ENCODE results near the gene CREG2. TPM values are rescaled to one million over a fixed set of nuclear protein-coding genes. Genes with fewer than 3 reads are reported as not detected.

The CREG2 gene
- total RNA-seq, 3 donors from 2014 or later = under 0.01 TPM; not detected in 2

DNA sequence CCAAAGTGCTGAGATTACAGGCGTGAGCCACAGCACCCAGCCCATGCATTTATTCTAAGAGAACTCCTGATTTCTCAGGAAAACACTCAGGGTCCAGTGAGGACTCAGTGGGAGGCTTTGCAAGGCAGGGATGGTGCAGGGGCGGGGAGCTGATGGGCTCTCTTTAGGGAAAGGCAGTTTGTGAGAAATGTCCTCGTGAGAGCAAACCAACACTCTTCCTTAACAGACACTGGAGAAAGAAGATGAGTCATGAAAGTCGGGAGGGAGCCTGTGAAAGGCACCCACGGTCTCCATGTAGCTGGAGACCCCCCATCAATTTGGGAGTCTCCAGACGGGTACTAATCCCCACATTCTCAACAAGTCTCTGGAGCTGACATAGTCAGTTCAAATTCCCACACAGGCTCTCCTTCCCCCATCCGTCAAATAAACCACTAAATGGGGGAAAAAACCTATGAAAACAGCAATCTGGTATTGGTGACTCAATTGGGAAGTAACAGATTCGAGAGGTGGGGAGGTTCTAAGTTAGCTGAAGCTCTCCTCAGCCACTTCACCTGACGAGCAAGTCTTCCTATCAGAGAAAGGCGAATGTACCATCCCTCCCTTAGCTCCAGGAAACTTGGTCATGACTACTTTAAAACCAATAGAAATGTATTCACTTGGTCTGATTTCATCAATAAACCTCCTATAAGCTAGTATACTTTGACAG is 11.0 kb upstream of the CREG2 start:
- TF ChIP-seq POLR2A (IDR thresholded peaks at IDR 0.05) = no peak
- TF ChIP-seq, protein P1, sequence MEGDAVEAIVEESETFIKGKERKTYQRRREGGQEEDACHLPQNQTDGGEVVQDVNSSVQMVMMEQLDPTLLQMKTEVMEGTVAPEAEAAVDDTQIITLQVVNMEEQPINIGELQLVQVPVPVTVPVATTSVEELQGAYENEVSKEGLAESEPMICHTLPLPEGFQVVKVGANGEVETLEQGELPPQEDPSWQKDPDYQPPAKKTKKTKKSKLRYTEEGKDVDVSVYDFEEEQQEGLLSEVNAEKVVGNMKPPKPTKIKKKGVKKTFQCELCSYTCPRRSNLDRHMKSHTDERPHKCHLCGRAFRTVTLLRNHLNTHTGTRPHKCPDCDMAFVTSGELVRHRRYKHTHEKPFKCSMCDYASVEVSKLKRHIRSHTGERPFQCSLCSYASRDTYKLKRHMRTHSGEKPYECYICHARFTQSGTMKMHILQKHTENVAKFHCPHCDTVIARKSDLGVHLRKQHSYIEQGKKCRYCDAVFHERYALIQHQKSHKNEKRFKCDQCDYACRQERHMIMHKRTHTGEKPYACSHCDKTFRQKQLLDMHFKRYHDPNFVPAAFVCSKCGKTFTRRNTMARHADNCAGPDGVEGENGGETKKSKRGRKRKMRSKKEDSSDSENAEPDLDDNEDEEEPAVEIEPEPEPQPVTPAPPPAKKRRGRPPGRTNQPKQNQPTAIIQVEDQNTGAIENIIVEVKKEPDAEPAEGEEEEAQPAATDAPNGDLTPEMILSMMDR (IDR thresholded peaks at IDR 0.05) = no peak
- no peak for TF ChIP-seq POLR2AphosphoS5 (IDR thresholded peaks at IDR 0.05)
- no peaks in the 10 kb centered on the region for H3K9me3 ChIP-seq

DNA sequence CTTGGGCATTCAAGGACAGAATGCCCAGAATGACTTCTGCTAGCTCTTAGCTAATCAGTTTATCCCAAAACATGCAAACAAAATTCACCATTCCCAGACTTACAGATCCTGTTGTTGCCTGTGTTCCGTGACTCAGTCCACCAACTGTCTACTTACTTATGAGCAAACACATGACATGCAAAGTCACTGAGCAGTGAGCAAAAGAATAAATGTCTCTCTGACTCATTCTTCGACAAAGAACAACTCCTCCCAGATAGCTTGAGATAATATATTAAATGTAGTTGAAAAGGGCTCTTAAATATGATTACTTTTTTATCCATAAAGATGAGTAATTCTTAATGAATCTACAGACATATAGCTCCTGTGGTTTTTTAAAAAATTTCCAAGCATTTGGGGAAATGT is 9.0 kb upstream of the CREG2 start:
- TF ChIP-seq POLR2AphosphoS5 (IDR thresholded peaks at IDR 0.05) (no peak), POLR2A (IDR thresholded peaks at IDR 0.05) (no peak)
- TF ChIP-seq, protein P1 (IDR thresholded peaks at IDR 0.05) = no peak
- Histone ChIP-seq H3K27ac (no peak overlapping the region), H3K36me3 (no peaks in the 10 kb centered on the region), H3K4me1 (no peaks in the 10 kb centered on the region), H3K4me3 (no peak overlapping the region), H3K9me3 (no peaks in the 10 kb centered on the region), H3K27me3 (no peaks in the 10 kb centered on the region)
- DNase-seq (ENCODE audit: low spot score in 2 of 2) = peak in 1 of 2 donors; percentile 17
- intact Hi-C loops (cut with DNase I; ENCODE audit: low total_unique reads) = no loop called here

More for the DNA sequence above, 11.0 kb upstream of the CREG2 start:
- Histone ChIP-seq H3K4me1 (no peaks in the 10 kb centered on the region), H3K27ac (no peak overlapping the region), H3K4me3 (no peak overlapping the region), H3K36me3 (no peaks in the 10 kb centered on the region), H3K27me3 (no peaks in the 10 kb centered on the region)
- DNase-seq (ENCODE audit: low spot score in 2 of 2) = peak in 1 of 2 donors; percentile 3
- intact Hi-C loops (cut with DNase I; ENCODE audit: low total_unique reads) = no loop called here

DNA sequence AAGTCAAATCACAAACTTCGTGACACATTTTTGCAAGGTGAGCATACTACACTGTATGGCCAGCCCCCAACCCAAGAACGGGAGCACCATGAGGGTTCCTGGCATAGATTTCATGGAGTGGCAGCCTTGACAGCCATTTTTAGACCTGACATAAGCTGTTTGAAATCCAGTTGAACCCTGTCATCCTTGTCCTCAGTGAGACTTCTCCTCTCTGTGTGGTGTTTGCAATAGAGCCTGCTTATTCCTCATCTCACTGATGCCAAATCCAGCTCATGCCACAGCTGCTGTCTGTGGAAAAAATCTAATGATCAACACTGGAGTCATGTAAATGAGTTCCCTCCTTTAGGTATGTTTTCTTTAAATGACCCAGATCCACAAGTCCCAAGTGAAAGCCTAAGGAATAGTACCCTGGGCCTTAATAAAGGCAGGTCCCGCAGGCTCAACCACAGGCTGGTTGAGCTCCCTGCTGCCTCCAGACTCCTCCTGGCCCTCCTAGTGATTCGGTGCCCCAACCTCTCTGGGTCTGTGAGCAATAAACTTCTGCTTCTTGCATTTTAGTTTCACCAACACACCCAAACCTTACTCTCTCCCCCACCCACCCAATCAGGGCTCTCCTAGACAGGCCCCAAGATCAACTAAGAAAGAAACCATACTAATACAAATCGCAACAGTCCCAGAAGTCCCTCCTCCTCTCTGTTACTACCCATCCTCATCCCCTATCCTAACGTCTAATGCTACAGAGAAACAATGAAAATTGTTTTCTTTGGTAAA is 8.4 kb upstream of the CREG2 start:
- intact Hi-C loops (cut with DNase I; ENCODE audit: low total_unique reads) = no loop called here
- Histone ChIP-seq H3K9me3 (no peaks in the 10 kb centered on the region), H3K36me3 (no peaks in the 10 kb centered on the region), H3K4me3 (no peak overlapping the region), H3K27ac (no peak overlapping the region), H3K27me3 (no peaks in the 10 kb centered on the region), H3K4me1 (no peaks in the 10 kb centered on the region)
- no peak for TF ChIP-seq POLR2A (IDR thresholded peaks at IDR 0.05)
- TF ChIP-seq POLR2AphosphoS5 (IDR thresholded peaks at IDR 0.05) = no peak
- TF ChIP-seq, protein P1 (IDR thresholded peaks at IDR 0.05) = no peak
- peak in 1 of 2 donors; percentile 3 for DNase-seq (ENCODE audit: low spot score in 2 of 2)

DNA sequence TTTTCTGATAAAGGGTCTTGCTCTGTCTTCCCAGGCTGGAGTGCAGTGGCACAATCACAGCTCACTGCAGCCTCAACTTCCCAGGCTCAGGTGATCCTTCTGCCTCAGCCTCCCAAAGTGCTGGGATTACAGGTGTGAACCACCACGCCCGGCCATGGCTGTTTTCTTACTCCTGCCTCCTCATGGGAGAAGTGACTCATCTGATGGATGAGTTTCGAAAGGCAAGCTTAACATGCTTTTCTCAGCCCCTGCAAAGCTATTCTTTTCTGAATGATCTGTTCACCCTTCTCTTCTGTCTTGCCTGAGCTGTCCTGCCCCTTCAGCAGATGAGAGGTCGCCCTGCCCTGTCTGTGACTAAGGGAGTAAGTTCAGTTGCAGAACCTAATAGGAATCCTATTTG is 929 bp upstream of the CREG2 start:
- Histone ChIP-seq H3K4me3 (no peak overlapping the region), H3K27ac (no peak overlapping the region), H3K9me3 (no peaks in the 10 kb centered on the region), H3K4me1 (no peaks in the 10 kb centered on the region), H3K36me3 (no peaks in the 10 kb centered on the region), H3K27me3 (peaks cover 0 to 5% of the 10 kb centered on the region in 2 donors)
- no peak for TF ChIP-seq POLR2AphosphoS5 (IDR thresholded peaks at IDR 0.05)
- no peak for TF ChIP-seq POLR2A (IDR thresholded peaks at IDR 0.05)
- TF ChIP-seq, protein P1 (IDR thresholded peaks at IDR 0.05) = no peak
- intact Hi-C loops (cut with DNase I; ENCODE audit: low total_unique reads) = no loop called here
- DNase-seq (ENCODE audit: low spot score in 2 of 2) = no peak

DNA sequence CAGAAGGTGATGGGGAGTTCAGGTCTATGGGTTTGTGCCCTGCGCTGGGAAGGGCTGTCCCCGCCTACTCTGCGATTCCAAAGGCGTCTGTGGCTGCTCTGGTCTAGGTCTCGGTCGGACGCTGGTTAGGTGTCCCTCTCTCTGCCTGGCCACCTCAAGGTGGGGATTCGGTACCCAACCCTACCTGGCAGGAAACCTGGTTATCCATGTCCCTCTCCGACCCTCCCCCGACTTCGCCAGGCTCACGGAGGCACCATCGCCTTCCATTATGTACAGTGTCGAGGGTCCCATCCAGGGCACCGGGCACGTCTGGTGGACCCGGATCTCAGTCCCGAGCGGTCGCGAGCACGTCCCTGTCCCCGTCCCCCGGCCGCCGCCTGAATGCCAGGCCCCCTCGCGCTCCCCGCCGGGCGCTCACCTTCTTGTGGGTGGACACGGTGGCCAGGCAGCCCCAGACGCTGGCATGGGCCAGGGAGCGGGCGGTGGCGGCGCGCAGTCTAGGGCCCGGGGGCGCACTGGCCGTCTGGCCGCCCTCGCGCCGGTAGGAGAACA is 628 bp downstream of the CREG2 start:
- H3K27me3 ChIP-seq = peaks cover 0 to 5% of the 10 kb centered on the region in 2 donors
- H3K36me3 ChIP-seq = no peaks in the 10 kb centered on the region
- intact Hi-C loops (cut with DNase I; ENCODE audit: low total_unique reads) = no loop called here
- H3K4me1 ChIP-seq = no peaks in the 10 kb centered on the region
- peak overlapping the region; percentile 35 to 71 (median 51) for H3K4me3 ChIP-seq
- TF ChIP-seq POLR2A (IDR thresholded peaks at IDR 0.05) = no peak
- TF ChIP-seq POLR2AphosphoS5 (IDR thresholded peaks at IDR 0.05) = no peak
- TF ChIP-seq, protein P1 (IDR thresholded peaks at IDR 0.05) = no peak
- H3K27ac ChIP-seq = no peak overlapping the region
- no peaks in the 10 kb centered on the region for H3K9me3 ChIP-seq
- DNase-seq (ENCODE audit: low spot score in 2 of 2) = no peak
